ENCODE results near the gene CCP110.

Gene CCP110

DNA sequence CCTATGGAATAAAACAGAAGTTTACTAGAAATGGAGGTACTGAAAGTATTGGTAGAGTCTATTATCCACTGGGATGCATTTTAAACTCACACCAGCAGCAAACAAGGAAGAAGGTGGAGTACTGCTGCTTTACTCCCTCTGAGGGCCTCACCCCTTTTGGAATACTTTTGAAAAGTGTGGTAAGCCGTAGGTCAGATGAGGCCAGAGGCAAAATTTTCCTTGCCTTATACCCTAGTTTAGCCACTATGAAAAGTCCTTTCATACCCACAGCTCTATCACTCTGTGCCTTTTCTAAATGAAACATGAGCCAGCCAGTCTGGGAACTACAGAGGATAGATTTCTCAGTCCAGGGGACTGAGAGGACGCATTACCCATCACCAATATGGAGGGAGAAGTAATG, 15.9 kb upstream of the CCP110 start:
- TF ChIP-seq, protein P1, sequence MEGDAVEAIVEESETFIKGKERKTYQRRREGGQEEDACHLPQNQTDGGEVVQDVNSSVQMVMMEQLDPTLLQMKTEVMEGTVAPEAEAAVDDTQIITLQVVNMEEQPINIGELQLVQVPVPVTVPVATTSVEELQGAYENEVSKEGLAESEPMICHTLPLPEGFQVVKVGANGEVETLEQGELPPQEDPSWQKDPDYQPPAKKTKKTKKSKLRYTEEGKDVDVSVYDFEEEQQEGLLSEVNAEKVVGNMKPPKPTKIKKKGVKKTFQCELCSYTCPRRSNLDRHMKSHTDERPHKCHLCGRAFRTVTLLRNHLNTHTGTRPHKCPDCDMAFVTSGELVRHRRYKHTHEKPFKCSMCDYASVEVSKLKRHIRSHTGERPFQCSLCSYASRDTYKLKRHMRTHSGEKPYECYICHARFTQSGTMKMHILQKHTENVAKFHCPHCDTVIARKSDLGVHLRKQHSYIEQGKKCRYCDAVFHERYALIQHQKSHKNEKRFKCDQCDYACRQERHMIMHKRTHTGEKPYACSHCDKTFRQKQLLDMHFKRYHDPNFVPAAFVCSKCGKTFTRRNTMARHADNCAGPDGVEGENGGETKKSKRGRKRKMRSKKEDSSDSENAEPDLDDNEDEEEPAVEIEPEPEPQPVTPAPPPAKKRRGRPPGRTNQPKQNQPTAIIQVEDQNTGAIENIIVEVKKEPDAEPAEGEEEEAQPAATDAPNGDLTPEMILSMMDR (conservative IDR thresholded peaks at IDR 0.05; ENCODE audit: low read length) = no peak
- H3K4me3 ChIP-seq (ENCODE audit: low read length) = no peak overlapping the region

DNA sequence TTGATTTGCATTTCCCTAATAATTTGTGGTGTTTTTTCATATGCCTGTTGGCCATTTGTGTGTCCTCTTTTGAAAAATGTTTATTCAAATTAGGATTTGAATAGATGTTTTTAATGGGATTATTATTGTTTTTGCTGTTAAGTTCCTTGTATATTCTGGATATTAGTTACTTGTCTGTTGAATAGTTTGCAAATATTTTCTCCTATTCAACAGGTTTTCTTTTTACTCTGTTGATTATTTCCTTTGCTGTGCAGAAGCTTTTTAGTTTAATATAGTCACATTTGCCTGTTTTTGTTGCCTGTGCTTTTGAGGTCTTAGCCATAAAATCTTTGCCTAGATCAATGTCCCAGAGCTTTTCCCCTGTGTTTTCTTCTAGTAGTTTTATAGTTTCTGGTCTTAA, 11.4 kb upstream of the CCP110 start:
- TF ChIP-seq, protein P1 (conservative IDR thresholded peaks at IDR 0.05; ENCODE audit: low read length) = no peak
- no peak overlapping the region for H3K4me3 ChIP-seq (ENCODE audit: low read length)
- DNase-seq (ENCODE audit: low read depth) = no peak

More for the DNA sequence above, 15.9 kb upstream of the CCP110 start:
- DNase-seq (ENCODE audit: low read depth) = no peak

DNA sequence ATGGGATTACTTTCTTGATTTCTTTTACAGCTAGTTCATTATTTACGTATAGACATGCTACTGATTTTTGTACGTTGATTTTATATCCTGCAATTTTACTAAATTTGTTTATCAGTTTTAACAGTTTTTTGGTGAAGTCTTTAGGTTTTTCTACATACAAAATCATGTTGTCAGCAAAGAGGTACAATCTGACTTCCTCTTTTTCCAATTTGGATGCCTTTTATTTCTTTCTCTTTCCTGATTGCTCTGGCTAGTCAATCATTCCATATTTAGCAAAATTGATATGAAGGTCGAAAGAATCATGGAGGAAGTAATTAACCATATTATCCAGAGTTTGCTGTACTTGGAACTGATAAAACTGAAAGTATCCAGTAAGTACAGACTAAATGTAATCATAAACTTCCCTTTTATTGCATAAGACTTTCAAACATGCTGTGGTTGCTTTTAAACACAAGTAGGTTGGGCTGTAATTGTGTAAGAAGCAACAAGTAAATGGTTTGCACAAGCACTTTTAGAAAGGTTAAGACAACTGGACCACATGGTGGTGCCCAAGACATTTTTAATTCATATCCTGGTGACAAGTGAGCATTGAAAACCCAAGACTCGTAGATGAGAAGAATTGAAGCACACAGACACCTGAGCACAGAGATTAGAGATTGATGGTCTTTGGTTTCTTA, 10.2 kb upstream of the CCP110 start:
- DNase-seq (ENCODE audit: low read depth) = peak; percentile 25
- H3K4me3 ChIP-seq (ENCODE audit: low read length) = no peak overlapping the region
- TF ChIP-seq, protein P1 (conservative IDR thresholded peaks at IDR 0.05; ENCODE audit: low read length) = no peak

DNA sequence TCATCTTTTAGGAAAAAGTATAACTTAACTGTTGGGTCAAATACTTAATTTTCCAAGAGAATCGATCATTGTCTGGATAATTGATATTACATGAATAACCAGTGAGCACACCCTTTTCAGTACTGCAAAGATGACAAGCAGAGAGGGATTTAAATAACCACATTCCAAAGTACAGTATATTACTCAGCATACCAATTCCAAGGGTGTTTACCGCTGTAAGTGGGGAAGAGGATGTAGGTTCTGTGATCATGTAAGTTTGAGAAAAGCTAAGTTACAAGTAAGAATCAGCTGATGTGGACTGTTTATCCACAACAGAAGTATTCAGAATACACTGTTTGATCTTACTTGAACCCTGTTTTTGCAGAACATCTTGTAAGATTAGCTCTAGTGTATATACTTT, 8.0 kb upstream of the CCP110 start:
- H3K4me3 ChIP-seq (ENCODE audit: low read length) = no peak overlapping the region
- TF ChIP-seq, protein P1 (conservative IDR thresholded peaks at IDR 0.05; ENCODE audit: low read length) = no peak
- no peak for DNase-seq (ENCODE audit: low read depth)

DNA sequence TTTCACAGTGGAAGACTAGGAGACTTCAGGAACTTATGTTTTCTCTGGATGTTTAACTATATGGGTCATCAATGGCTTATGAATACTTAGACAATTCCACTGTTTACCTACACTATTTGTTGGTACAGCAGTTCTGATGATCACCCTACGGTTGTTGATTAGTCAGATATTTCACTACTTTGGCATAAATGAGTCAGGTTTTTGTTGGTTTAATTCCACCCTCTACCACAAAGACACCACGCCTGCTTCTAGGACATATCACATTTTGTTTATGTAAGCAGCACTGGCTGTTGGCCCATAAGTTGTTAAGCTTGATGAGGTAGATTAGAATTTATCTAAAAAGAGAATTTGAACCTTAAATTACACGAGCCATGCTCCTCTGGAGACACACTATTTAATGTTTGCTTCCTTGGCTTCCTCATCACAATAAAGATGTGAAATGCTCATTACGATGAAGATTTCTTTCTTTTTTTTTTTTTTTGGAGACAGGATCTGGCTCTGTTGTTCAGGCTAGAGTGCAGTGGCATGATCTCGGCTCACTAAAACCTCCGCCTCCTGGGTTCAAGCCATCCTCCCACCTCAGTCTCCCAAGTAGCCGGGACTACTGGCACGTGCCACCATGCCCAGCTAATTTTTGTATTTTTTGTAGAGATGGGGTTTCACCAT, 6.2 kb upstream of the CCP110 start:
- no peak overlapping the region for H3K4me3 ChIP-seq (ENCODE audit: low read length)
- DNase-seq (ENCODE audit: low read depth) = peak; percentile 16
- TF ChIP-seq, protein P1 (conservative IDR thresholded peaks at IDR 0.05; ENCODE audit: low read length) = no peak

DNA sequence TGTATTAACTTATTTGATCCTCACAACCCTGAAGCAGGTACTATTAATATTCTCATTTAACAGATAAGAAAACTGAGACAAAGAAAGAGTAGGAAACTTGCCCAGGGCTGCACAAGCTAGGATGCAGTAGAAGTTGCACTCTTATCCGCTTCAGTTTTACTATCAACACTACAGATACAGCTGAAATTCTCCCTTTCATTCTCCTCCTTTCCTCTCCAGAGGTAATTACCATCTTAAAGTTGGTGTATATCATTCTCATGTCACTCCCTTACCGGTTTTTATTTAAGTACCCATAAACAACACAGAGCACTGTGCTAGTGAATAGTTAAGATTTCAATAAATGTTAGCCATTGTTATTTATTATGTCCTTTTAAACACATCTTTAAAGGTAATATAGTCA, 5.4 kb upstream of the CCP110 start:
- DNase-seq (ENCODE audit: low read depth) = no peak
- TF ChIP-seq, protein P1 (conservative IDR thresholded peaks at IDR 0.05; ENCODE audit: low read length) = no peak
- H3K4me3 ChIP-seq (ENCODE audit: low read length) = no peak overlapping the region

DNA sequence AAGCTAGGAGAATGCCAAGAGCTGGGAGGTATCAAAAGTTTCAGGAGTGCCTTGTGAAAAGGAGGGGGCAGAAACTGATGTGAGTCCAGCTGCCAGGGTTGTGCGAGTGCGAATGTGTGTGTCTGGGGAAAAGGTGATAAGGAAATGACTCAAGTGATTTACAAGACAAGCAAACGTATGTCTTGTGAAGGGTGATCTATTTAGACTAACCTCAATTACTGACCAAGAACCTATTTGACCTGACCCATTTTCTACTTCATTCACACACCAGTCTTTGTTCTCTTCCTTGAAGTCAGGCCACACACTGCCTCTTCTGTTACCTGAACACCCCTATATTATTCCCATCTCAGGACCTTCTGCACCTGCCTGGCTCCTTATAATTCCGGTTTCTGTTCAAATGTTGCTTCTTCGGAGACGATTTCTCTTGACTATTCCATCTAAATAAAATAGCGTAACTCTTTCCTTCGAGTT, 2.8 kb upstream of the CCP110 start:
- TF ChIP-seq, protein P1 (conservative IDR thresholded peaks at IDR 0.05; ENCODE audit: low read length) = no peak
- peak overlapping the region; percentile 89 for H3K4me3 ChIP-seq (ENCODE audit: low read length)
- no peak for DNase-seq (ENCODE audit: low read depth)
